Endothelial cell of umbilical vein (primary cell): ENCODE results near the gene APBA2. TPM values are rescaled to one million over a fixed set of nuclear protein-coding genes. Genes with fewer than 3 reads are reported as not detected.

Source experiments
- BruUV-seq: library from RNA; stranded (reverse); fragments of 400-500 nt; replicated peaks from 2 replicates; lab custom pipeline; 2021; lab: Mats Ljungman, UMichigan
- CTCF ChIA-PET: fragments of 300-600, 350-600 bp; sonication (Branson Sonifier 250); formaldehyde crosslinking; loops from one replicate; lab custom pipeline; 2021; ENCODE audit warnings: antibody characterized with exemption, inconsistent platforms; lab: Charles Lee
- POLR2A ChIA-PET: fragments of 300-600, 350-600 bp; sonication (Branson Sonifier 250); formaldehyde crosslinking; loops from one replicate; lab custom pipeline; 2021; ENCODE audit warnings: antibody characterized with exemption, inconsistent platforms; lab: Charles Lee
- DNase-seq: peaks from one replicate; pipeline ENCODE4 v3.0.0-alpha.2; 2011; ENCODE audit warnings: low read depth, low spot score
- FAIRE-seq: peaks from 2 replicates; lab custom pipeline; 2011; peaks lifted over from hg19 to GRCh38; lab: Jason Lieb, UNC
- H2AFZ ChIP-seq: 2 replicates; pipeline ENCODE4 v1.6.0; 2012; ENCODE audit warnings: low read depth, low read length, control low read depth, inconsistent platforms
- H3K27ac ChIP-seq: 2 replicates; pipeline ENCODE4 v1.5.1; 2011; ENCODE audit warnings: low read depth, mild to moderate bottlenecking, control low read depth, low read length, moderate library complexity; ENCODE audit not compliant: insufficient read depth
- H3K27me3 ChIP-seq, 2 experiments: 2 replicates each; pipeline versions ENCODE4 v1.6.0 to v1.6.1; 2011; ENCODE audit warnings: low read length in 2 of 2, mixed read lengths in 1 of 2; ENCODE audit not compliant: control insufficient read depth in 2 of 2, insufficient read depth in 2 of 2
- H3K36me3 ChIP-seq, 2 experiments: 2 replicates in 1 of 2; 3 replicates in 1 of 2; pipeline ENCODE4 v1.5.1; 2011; ENCODE audit warnings: low read length in 2 of 2, mild to moderate bottlenecking in 1 of 2, moderate library complexity in 1 of 2; ENCODE audit not compliant: control insufficient read depth in 2 of 2, insufficient read depth in 2 of 2; ENCODE audit errors: extremely low read depth in 1 of 2
- H3K4me1 ChIP-seq: 3 replicates; pipeline ENCODE4 v1.5.1; 2011; ENCODE audit warnings: mild to moderate bottlenecking, low read length; ENCODE audit not compliant: control insufficient read depth, insufficient read depth; ENCODE audit errors: extremely low read depth
- H3K4me2 ChIP-seq: 2 replicates; pipeline ENCODE4 v1.6.1; 2011; ENCODE audit warnings: low read length, control low read depth, mixed read lengths; ENCODE audit not compliant: insufficient read depth
- H3K4me3 ChIP-seq, 3 experiments: fragments of 200-600 bp in 1 of 3; sonication (generic), shearing (Covaris generic) in 1 of 3; replicated peaks in 1 of 3; 2 replicates each; pipeline ENCODE4 v1.5.1; 2011 to 2016; ENCODE audit warnings: control low read depth in 3 of 3, low read length in 3 of 3, mild to moderate bottlenecking in 2 of 3, inconsistent platforms in 1 of 3, low read depth in 1 of 3, moderate library complexity in 1 of 3; ENCODE audit not compliant: insufficient read depth in 1 of 3
- H3K79me2 ChIP-seq: 2 replicates; pipeline ENCODE4 v1.6.0; 2012; ENCODE audit warnings: low read length, inconsistent platforms; ENCODE audit not compliant: control insufficient read depth, insufficient read depth
- H3K9ac ChIP-seq: replicated peaks from 2 replicates; pipeline ENCODE3; 2011; ENCODE audit warnings: low read length, control low read depth; ENCODE audit not compliant: insufficient read depth; ENCODE audit errors: extremely low read depth
- H3K9me1 ChIP-seq: replicated peaks from 3 replicates; pipeline ENCODE4 v1.6.0; 2011; ENCODE audit warnings: mild to moderate bottlenecking, low read length; ENCODE audit not compliant: control insufficient read depth, insufficient read depth; ENCODE audit errors: extremely low read depth
- H3K9me3 ChIP-seq: replicated peaks from 2 replicates; pipeline ENCODE4 v1.5.1; 2012; ENCODE audit warnings: low read length, inconsistent platforms; ENCODE audit not compliant: control insufficient read depth, insufficient read depth
- H4K20me1 ChIP-seq: replicated peaks from 2 replicates; pipeline ENCODE3; 2011; ENCODE audit warnings: mild to moderate bottlenecking, low read length; ENCODE audit not compliant: control insufficient read depth, insufficient read depth; ENCODE audit errors: extremely low read depth
- CTCF ChIP-seq, 2 donors: IDR thresholded peaks; 1 replicate in 1 of 2; 2 replicates in 1 of 2; pipeline ENCODE4 v1.5.1; 2011; ENCODE audit warnings: low read length in 2 of 2, mild to moderate bottlenecking in 2 of 2, moderate library complexity in 2 of 2, control low read depth in 1 of 2, inconsistent platforms in 1 of 2, low read depth in 1 of 2; ENCODE audit not compliant: insufficient read depth in 1 of 2; ENCODE audit errors: extremely low read depth in 1 of 2
- EZH2 ChIP-seq: IDR thresholded peaks from 2 replicates; pipeline ENCODE4 v1.6.1; 2012; ENCODE audit warnings: borderline replicate concordance, low read depth, mild to moderate bottlenecking, moderate library complexity, low read length, inconsistent platforms; ENCODE audit not compliant: severe bottlenecking
- FOS ChIP-seq: IDR thresholded peaks from 2 replicates; pipeline ENCODE4 v1.6.1; 2011; ENCODE audit warnings: mild to moderate bottlenecking, low read length, moderate library complexity, borderline replicate concordance; ENCODE audit not compliant: insufficient read depth
- GATA2 ChIP-seq: IDR thresholded peaks from 2 replicates; pipeline ENCODE4 v1.7.0; 2011; ENCODE audit warnings: low read depth, mild to moderate bottlenecking, moderate library complexity, mixed read lengths, low read length; ENCODE audit not compliant: insufficient read length, insufficient read depth
- JUN ChIP-seq: IDR thresholded peaks from 2 replicates; pipeline ENCODE4 v1.6.1; 2011; ENCODE audit warnings: borderline replicate concordance, low read depth; ENCODE audit not compliant: insufficient read length, insufficient read depth
- MAX ChIP-seq: IDR thresholded peaks from 2 replicates; pipeline ENCODE4 v1.6.1; 2011; ENCODE audit not compliant: insufficient read depth, insufficient read length
- MYC ChIP-seq: IDR thresholded peaks from one replicate; pipeline ENCODE4 v1.6.1; 2011; ENCODE audit warnings: mild to moderate bottlenecking, low read depth, low read length
- POLR2A ChIP-seq: IDR thresholded peaks from 2 replicates; pipeline ENCODE4 v1.6.1; 2012; ENCODE audit warnings: low read depth, mild to moderate bottlenecking, control low read depth, low read length
- POLR2AphosphoS5 ChIP-seq: IDR thresholded peaks from 2 replicates; pipeline ENCODE4 v1.6.1; 2012; ENCODE audit warnings: low read depth, mild to moderate bottlenecking, control low read depth, low read length, moderate library complexity; ENCODE audit not compliant: insufficient read depth
- dilution Hi-C: fragments of 300-500 bp; cut with MboI; formaldehyde crosslinking; loops from one replicate; pipeline ENCODE4 v1.15.0; 2019; ENCODE audit warnings: low sequenced_read_pairs; ENCODE audit not compliant: extremely low pct_ligation_motif_present
- intact Hi-C: fragments of 100-400 bp; cut with micrococcal nuclease; formaldehyde crosslinking; loops from one replicate; pipeline ENCODE4 v1.10.0; 2022
- polyA plus RNA-seq, 4 experiments: library from polyadenylated mRNA; depleted of rRNA in 3 of 4; stranded (reverse) in 3 of 4; unstranded in 1 of 4; fragments of >200 nt; gene quantifications; 2 replicates each; pipeline versions ENCODE4 v1.2.1 to v1.2.3, GENCODE V29; 2011 to 2012; ENCODE audit warnings: missing spikeins in 1 of 4
- total RNA-seq: library from RNA; stranded (reverse); gene quantifications from 2 replicates; pipeline ENCODE4 v1.2.3, GENCODE V29; 2021

APBA2 gene
- total and polyA plus RNA-seq, 2 donors (not counting 3 experiments of a cell fraction or from before 2014, with no cell fraction given) = 5.7 to 11.1 TPM

GRCh38 chr15:28913171-28913765, 27.5 kb downstream of the APBA2 start:
- DNase-seq (no peak), FAIRE-seq (no peak)
- BruUV-seq = no TSS peak
- Histone ChIP-seq H3K79me2 (no peaks in the 10 kb centered on the region), H3K4me2 (no peak overlapping the region), H3K9me1 (no peaks in the 10 kb centered on the region), H4K20me1 (no peaks in the 10 kb centered on the region), H3K27me3 (no peaks in the 10 kb centered on the region), H3K9me3 (no peaks in the 10 kb centered on the region), H3K27ac (no peak overlapping the region), H3K36me3 (no peaks in the 10 kb centered on the region), H2AFZ (no peak overlapping the region), H3K4me3 (no peak overlapping the region), H3K9ac (no peak overlapping the region), H3K4me1 (no peaks in the 10 kb centered on the region)
- dilution Hi-C loops (no loop called here), intact Hi-C loops (no loop called here)
- TF ChIP-seq MAX (no peak), EZH2 (no peak), JUN (no peak), POLR2AphosphoS5 (no peak), MYC (no peak), FOS (no peak), POLR2A (no peak), CTCF (IDR thresholded peaks at IDR 0.05; ENCODE audit: extremely low read depth in 1 of 2, insufficient read depth in 1 of 2, low read depth in 1 of 2, low read length in 2 of 2) (no peak), GATA2 (no peak)
- POLR2A ChIA-PET = no interaction called here
- CTCF ChIA-PET = interaction anchor here (1.3 to 1.4 kb wide), 3 partner anchors 9 to 189 kb away, joined by 3 to 5 read pairs (median 5); no protein-coding TSS in a partner anchor
